Ascending aorta (tissue), 2 donors: ENCODE data around the gene ADAMTS2. TPM values are rescaled to one million over a fixed set of nuclear protein-coding genes. Genes with fewer than 3 reads are reported as not detected.

ENCODE experiments used
- DNase-seq, 2 donors: peaks; one replicate each; pipeline ENCODE4 v3.0.0-alpha.2; 2019; ENCODE audit warnings: low spot score in 2 of 2
- H3K27ac ChIP-seq, 2 donors: fragments of 200-600 bp; sonication (generic); one replicate each; pipeline ENCODE4 v1.5.1; 2016 to 2017; ENCODE audit warnings: mild to moderate bottlenecking in 1 of 2
- H3K27me3 ChIP-seq: fragments of 200-600 bp; sonication (generic); one replicate; pipeline ENCODE4 v1.5.1; 2017
- H3K36me3 ChIP-seq, 2 donors: fragments of 200-600 bp; sonication (generic); one replicate each; pipeline ENCODE4 v1.5.1; 2016
- H3K4me1 ChIP-seq, 2 donors: fragments of 200-600 bp; sonication (generic); one replicate each; pipeline ENCODE4 v1.5.1; 2016 to 2017; ENCODE audit warnings: mild to moderate bottlenecking in 1 of 2
- H3K4me3 ChIP-seq, 2 donors: fragments of 200-600 bp; sonication (generic); one replicate each; pipeline ENCODE4 v1.5.1; 2016 to 2017; ENCODE audit warnings: mild to moderate bottlenecking in 1 of 2
- H3K9me3 ChIP-seq, 2 donors: fragments of 200-600 bp; sonication (generic); one replicate each; pipeline ENCODE4 v1.5.1; 2016
- intact Hi-C: fragments of 100-400 bp; cut with DNase I; formaldehyde crosslinking; loops from one replicate; pipeline ENCODE4 v1.15.1; 2023
- total RNA-seq: library from RNA; depleted of rRNA; stranded (reverse); fragments of >200 nt; gene quantifications from one replicate; pipeline ENCODE4 v1.1.0, GENCODE V29; 2016
- TF ChIP-seq, protein P1 (sequence below), 3 experiments: fragments of 200-600 bp in 2 of 3; fragments of 450-650 bp in 1 of 3; sonication (generic) in 2 of 3; IDR thresholded peaks; one replicate each; pipeline ENCODE4 v1.5.1; 2016 to 2019; ENCODE audit warnings: antibody characterized with exemption in 3 of 3, mild to moderate bottlenecking in 1 of 3, moderate library complexity in 1 of 3

Gene ADAMTS2
- total RNA-seq, 1 donor from 2014 or later = 51.0 TPM

DNA sequence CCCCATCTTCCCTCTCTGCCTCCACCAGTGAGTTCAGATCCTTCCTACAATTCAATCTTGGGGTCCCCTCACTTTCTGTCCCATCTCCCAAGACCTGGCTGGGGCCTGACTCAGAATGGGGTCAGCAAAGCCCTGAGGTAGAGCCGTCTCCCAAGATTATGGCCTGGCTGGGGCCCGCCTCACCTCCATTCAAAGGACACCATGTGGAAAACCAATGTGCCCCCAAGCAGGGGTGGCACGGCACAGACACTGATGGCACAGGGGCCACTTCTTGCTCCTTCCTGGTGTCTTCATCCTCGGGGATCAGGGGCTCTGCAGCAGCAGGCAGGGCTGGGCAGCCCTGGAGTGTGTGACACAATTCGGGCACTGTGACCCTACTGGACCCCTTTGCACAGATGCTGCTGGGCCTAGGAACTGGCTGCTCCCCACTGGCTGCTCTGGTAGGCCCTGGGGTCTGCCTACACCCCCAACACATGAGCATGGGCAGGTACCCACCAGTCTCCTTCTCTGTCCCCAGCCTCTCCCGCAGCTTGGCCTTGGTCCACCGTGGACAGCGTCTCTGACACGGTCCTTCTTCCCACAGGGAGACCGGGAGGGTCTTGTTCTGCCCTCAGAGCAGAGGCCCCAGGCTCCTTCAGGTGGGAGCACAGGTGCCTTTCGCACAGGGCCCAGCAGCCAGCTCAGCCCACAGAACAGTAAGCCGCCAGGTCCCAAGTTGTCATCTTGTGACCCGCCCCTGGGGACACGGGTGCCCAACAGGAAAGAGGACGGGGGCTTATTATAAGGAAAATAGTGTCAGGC lies 89.5 kb downstream of the ADAMTS2 start:
- H3K4me3 ChIP-seq = no peak overlapping the region
- peak in 1 of 2 donors; percentile 46 for DNase-seq
- TF ChIP-seq, protein P1, sequence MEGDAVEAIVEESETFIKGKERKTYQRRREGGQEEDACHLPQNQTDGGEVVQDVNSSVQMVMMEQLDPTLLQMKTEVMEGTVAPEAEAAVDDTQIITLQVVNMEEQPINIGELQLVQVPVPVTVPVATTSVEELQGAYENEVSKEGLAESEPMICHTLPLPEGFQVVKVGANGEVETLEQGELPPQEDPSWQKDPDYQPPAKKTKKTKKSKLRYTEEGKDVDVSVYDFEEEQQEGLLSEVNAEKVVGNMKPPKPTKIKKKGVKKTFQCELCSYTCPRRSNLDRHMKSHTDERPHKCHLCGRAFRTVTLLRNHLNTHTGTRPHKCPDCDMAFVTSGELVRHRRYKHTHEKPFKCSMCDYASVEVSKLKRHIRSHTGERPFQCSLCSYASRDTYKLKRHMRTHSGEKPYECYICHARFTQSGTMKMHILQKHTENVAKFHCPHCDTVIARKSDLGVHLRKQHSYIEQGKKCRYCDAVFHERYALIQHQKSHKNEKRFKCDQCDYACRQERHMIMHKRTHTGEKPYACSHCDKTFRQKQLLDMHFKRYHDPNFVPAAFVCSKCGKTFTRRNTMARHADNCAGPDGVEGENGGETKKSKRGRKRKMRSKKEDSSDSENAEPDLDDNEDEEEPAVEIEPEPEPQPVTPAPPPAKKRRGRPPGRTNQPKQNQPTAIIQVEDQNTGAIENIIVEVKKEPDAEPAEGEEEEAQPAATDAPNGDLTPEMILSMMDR (IDR thresholded peaks at IDR 0.05) = no peak
- H3K36me3 ChIP-seq = no peaks in the 10 kb centered on the region
- intact Hi-C loops = no loop called here
- no peaks in the 10 kb centered on the region for H3K9me3 ChIP-seq
- H3K4me1 ChIP-seq = no peaks in the 10 kb centered on the region
- H3K27ac ChIP-seq = no peak overlapping the region
- no peaks in the 10 kb centered on the region for H3K27me3 ChIP-seq

DNA sequence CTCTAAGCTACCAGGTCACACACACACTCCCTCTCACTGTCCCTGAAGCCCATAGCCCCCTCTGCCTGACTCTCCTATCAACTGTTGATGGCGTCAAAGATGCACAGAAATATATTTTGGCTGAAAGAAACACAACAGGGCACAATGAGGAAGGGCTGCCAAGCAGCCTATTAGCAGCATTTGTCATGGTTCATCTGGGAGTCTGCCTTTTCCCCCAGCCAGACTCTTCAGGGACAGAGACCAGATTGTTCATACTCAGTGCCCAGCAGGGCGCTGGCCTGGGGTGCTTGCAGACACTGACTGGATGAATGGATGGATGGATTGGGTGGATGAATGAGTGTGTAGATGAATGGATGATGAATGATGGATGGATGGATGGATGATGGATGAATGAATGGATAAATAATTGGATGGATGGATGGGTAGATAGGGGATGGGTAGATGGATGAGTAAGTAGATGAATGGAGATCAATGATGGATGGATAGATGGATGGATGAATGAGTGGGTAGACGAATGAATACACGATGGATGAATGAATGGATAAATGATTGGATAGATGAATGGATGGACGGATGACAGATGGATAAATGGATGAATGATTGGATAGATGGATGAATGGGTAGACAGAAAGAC lies 90.5 kb downstream of the ADAMTS2 start:
- Histone ChIP-seq H3K9me3 (no peaks in the 10 kb centered on the region), H3K36me3 (no peaks in the 10 kb centered on the region), H3K27ac (no peak overlapping the region), H3K27me3 (no peaks in the 10 kb centered on the region), H3K4me1 (no peaks in the 10 kb centered on the region), H3K4me3 (no peak overlapping the region)
- intact Hi-C loops = no loop called here
- TF ChIP-seq, protein P1 (IDR thresholded peaks at IDR 0.05) = no peak
- no peak for DNase-seq

DNA sequence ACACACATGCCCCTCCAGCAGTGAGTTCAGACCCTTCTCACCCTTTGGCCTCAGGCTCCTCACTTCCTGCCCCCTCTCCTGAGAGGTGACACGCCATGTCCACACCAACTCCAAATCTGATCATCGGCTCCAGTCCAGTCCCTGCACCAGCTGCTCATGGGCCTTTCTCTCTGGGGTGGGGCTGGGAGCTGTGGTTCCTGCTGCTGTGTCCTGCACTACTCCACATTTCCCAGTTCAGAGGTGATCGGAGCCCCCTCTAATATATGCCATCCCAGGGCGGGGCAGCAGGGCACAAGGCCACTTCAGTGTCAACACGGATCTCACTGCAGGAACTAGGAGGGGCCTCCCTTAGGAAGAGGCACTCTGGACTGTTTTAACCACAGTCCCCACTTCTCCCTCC lies 91.5 kb downstream of the ADAMTS2 start:
- Histone ChIP-seq H3K4me3 (no peak overlapping the region), H3K4me1 (no peaks in the 10 kb centered on the region), H3K27ac (no peak overlapping the region), H3K27me3 (no peaks in the 10 kb centered on the region), H3K36me3 (no peaks in the 10 kb centered on the region), H3K9me3 (no peaks in the 10 kb centered on the region)
- intact Hi-C loops = no loop called here
- TF ChIP-seq, protein P1 (IDR thresholded peaks at IDR 0.05) = no peak
- DNase-seq = peak in 1 of 2 donors; percentile 56

DNA sequence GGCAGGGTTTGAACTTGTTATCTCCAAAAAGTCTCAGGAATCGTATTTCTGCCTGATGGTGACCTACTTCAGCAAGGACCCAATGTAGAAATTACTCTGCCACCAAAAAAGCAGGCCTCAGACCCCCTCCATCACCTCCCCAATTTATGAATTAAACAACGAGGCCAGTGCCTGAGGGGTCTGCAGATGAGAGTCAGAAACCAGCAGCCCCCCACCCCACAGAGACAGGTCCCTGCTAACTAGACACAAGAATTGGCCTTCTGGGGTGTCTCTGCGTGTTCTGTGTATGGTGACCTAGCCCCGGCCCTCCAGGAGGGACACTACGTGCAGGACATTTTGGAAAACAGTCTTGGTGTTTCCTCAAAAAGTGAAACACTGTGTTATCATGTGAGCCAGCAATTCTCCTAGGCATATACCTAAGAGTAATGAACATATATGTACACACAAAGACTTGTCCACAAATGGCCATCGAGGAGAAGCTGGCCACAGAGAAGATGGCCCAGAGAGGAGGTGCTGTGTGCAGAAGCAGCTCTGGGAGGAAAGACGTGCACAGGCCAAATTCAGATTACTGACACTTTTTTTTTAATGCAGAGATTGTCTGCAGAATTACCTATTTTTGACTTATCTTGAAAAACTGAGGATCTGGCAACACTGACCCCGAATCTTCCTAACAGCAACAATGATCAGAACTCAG lies 93.8 kb downstream of the ADAMTS2 start:
- Histone ChIP-seq H3K4me3 (no peak overlapping the region), H3K36me3 (no peaks in the 10 kb centered on the region), H3K4me1 (no peaks in the 10 kb centered on the region), H3K27me3 (no peaks in the 10 kb centered on the region), H3K27ac (no peak overlapping the region), H3K9me3 (peaks cover 0 to 12% of the 10 kb centered on the region in 2 donors)
- TF ChIP-seq, protein P1 (IDR thresholded peaks at IDR 0.05) = no peak
- intact Hi-C loops = no loop called here
- no peak for DNase-seq

DNA sequence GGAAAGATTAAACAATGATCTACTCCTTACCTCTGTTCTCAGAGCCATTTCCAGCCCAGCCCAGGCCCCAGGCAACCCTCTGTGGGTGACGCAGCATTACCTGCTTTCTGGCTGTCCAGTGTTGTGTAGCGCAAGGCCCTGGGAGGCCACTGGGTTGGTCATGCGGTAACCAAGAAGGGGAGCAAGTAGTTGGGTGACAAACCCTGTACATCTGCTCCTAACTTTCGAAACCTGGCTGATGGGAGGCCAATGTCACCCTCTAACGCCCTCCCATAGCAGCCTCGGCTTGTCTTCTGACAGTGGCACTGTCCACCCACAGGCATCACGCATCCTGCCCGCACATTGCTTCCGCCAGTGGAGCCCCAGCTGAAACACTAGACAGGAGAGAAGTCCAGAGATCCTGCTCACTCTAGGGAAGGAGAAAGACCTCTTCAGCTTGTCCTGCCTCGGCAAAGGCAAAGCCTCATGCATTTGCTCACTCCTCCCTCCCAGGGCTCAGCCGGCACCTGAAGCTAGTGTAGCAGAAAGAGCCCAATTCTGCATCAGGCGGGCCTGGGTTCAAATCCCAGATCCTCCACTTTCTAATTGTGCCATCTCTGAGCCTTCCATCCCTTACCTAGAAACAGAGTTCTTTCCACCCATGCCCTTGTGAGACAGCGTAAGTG lies 94.6 kb downstream of the ADAMTS2 start:
- Histone ChIP-seq H3K4me3 (no peak overlapping the region), H3K9me3 (peaks cover 0 to 15% of the 10 kb centered on the region in 2 donors), H3K27me3 (no peaks in the 10 kb centered on the region), H3K4me1 (no peaks in the 10 kb centered on the region), H3K27ac (no peak overlapping the region), H3K36me3 (no peaks in the 10 kb centered on the region)
- intact Hi-C loops = no loop called here
- TF ChIP-seq, protein P1 (IDR thresholded peaks at IDR 0.05) = no peak
- peak in 1 of 2 donors; percentile 60 for DNase-seq
